T-cell (primary cell): ENCODE data around the gene RNASEH2B. TPM values are rescaled to one million over a fixed set of nuclear protein-coding genes. Genes with fewer than 3 reads are reported as not detected.

Source experiments
- ATAC-seq, 4 experiments: fragments of 200-7000 bp in 3 of 4; fragments of 150-1000 bp in 1 of 4; cut with Tn5 transposase; replicated peaks in 1 of 4; 1 replicate in 3 of 4; 2 replicates in 1 of 4; pipeline ENCODE4 v1.10.0; 2021; ENCODE audit warnings: moderate library complexity in 3 of 4, mild to moderate bottlenecking in 2 of 4, moderate number of reproducible peaks in 1 of 4
- CTCF ChIA-PET, 2 donors: fragments of 300-600 bp; sonication (Branson Sonifier 250); formaldehyde crosslinking; loops; one replicate each; lab custom pipeline; 2022; ENCODE audit warnings: antibody characterized with exemption in 2 of 2; lab: Charles Lee
- POLR2A ChIA-PET, 2 donors: fragments of 300-600 bp; sonication (Branson Sonifier 250); formaldehyde crosslinking; loops; one replicate each; lab custom pipeline; 2022; ENCODE audit warnings: antibody characterized with exemption in 2 of 2; lab: Charles Lee
- DNase-seq, 35 experiments: peaks; one replicate each; pipeline versions ENCODE4 v3.0.0 to v3.0.0-alpha.2; 2013 to 2023
- H3K27ac ChIP-seq: one replicate; pipeline ENCODE4 v1.5.1; 2013; ENCODE audit warnings: low read length
- H3K27me3 ChIP-seq, 2 experiments: replicated peaks in 1 of 2; 1 replicate in 1 of 2; 2 replicates in 1 of 2; pipeline versions ENCODE4 v1.6.1 to v1.7.0; 2013; ENCODE audit warnings: low read length in 1 of 2, mixed read lengths in 1 of 2; ENCODE audit not compliant: control insufficient read depth in 2 of 2, insufficient read depth in 2 of 2; ENCODE audit errors: extremely low read depth in 1 of 2
- H3K36me3 ChIP-seq, 2 donors: 1 replicate in 1 of 2; 2 replicates in 1 of 2; pipeline versions ENCODE4 v1.6.1 to v1.7.0; 2013; ENCODE audit warnings: low read length in 1 of 2; ENCODE audit not compliant: control insufficient read depth in 2 of 2, insufficient read depth in 1 of 2; ENCODE audit errors: extremely low read depth in 1 of 2
- H3K4me1 ChIP-seq, 2 experiments: 1 replicate in 1 of 2; 2 replicates in 1 of 2; pipeline versions ENCODE4 v1.6.1 to v1.7.0; 2013; ENCODE audit warnings: low read length in 2 of 2, mixed read lengths in 1 of 2; ENCODE audit not compliant: insufficient read depth in 2 of 2, control insufficient read depth in 1 of 2; ENCODE audit errors: extremely low read depth in 1 of 2
- H3K4me3 ChIP-seq, 2 donors: 1 replicate in 1 of 2; 2 replicates in 1 of 2; pipeline versions ENCODE4 v1.5.1 to v1.7.0; 2013; ENCODE audit warnings: mild to moderate bottlenecking in 2 of 2, low read length in 1 of 2, moderate library complexity in 1 of 2; ENCODE audit not compliant: control insufficient read depth in 1 of 2; ENCODE audit errors: extremely low read depth in 1 of 2
- H3K9me3 ChIP-seq: 2 replicates; pipeline ENCODE4 v1.7.0; 2013
- H3K27ac Mint-ChIP-seq, 2 donors: one replicate each; pipeline ENCODE4 v1.8.0; 2020 to 2021; ENCODE audit warnings: mild to moderate bottlenecking in 2 of 2, mixed read lengths in 2 of 2
- H3K27me3 Mint-ChIP-seq, 2 donors: one replicate each; pipeline ENCODE4 v1.8.0; 2021 to 2022; ENCODE audit warnings: mixed read lengths in 2 of 2
- H3K36me3 Mint-ChIP-seq: one replicate; pipeline ENCODE4 v1.8.0; 2021; ENCODE audit warnings: mixed read lengths
- H3K4me1 Mint-ChIP-seq, 3 donors: one replicate each; pipeline ENCODE4 v1.8.0; 2020 to 2022; ENCODE audit warnings: mixed read lengths in 3 of 3, mild to moderate bottlenecking in 1 of 3
- H3K4me3 Mint-ChIP-seq, 3 donors: one replicate each; pipeline ENCODE4 v1.8.0; 2020 to 2022; ENCODE audit warnings: mild to moderate bottlenecking in 3 of 3, mixed read lengths in 3 of 3, moderate library complexity in 3 of 3
- H3K9me3 Mint-ChIP-seq, 3 donors: one replicate each; pipeline ENCODE4 v1.8.0; 2020 to 2022; ENCODE audit warnings: mixed read lengths in 3 of 3
- WGBS: methylation state at CpG from one replicate; pipeline ENCODE4 v1.1.5; 2013; ENCODE audit warnings: missing lambda C conversion rate; ENCODE audit not compliant: insufficient coverage; 5-methylcytosine and 5-hydroxymethylcytosine counted together
- total RNA-seq, 35 experiments: library from RNA in 6 of 35; stranded (reverse) in 6 of 35; fragments of 120-200 nt in 1 of 35; gene quantifications; one replicate each; pipeline versions ENCODE4 v1.2.1 to v1.2.4 and lab custom pipeline; 2013 to 2026

RNASEH2B gene
- total RNA-seq, 5 donors from 2014 or later (not counting 1 experiment from before 2014, with no cell fraction given), result 60.5 to 90.2 (median 68.6) TPM

DNA sequence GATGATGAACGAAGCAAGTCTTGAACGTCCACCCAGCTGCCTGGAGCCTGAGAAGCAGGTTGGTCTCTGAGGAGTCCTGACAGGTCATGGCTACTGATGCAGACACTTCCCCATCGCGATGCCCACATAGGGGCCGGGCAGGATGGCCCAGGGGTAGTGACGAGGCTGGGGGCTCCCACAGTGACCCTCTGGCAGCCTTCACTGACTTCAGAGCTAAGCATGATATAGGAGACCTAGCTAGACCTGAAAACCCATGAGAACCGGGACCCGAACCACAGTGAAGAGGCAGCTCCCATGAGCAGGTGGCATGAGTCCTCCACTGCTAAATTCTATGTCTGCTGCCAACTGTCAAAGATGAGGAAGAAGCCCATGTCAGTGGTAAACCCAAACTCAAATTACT, 91.7 kb downstream of the RNASEH2B start:
- Mint-ChIP-seq H3K36me3 (no peaks in the 10 kb centered on the region), H3K4me1 (no peaks in the 10 kb centered on the region), H3K27me3 (peaks cover 16 to 17% of the 10 kb centered on the region in 2 donors), H3K27ac (no peak overlapping the region), H3K9me3 (no peaks in the 10 kb centered on the region), H3K4me3 (no peak overlapping the region)
- DNase-seq (no peak), ATAC-seq (no peak)
- Histone ChIP-seq H3K27me3 (peaks cover 0 to 27% of the 10 kb centered on the region in 2 experiments), H3K36me3 (no peaks in the 10 kb centered on the region), H3K9me3 (no peaks in the 10 kb centered on the region), H3K4me1 (no peaks in the 10 kb centered on the region), H3K27ac (no peak overlapping the region), H3K4me3 (no peak overlapping the region)
- POLR2A ChIA-PET, result no interaction called here
- WGBS, result 75% methylated on average over 8 of the region's 8 CpGs
- CTCF ChIA-PET, result no interaction called here

DNA sequence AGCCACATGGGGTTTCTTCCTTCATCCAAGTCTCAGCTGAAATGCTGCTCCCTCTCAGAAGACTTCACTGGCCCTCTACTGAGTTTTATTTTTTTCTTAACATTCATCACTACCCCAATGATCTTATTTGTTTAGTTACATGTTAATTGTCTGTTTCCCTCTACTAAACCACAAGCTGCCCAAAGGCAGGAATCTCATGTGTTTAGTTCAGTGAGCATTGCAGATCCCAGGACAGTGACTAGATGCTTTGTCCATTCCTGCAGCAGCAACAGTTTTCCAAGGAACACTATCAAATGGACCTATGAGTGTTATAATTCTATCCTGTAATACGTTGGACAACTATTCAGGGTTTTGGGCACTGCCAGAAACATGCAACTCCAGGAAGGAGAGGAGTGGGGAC, 93.1 kb downstream of the RNASEH2B start:
- H3K27ac Mint-ChIP-seq, result no peak overlapping the region
- H3K4me1 ChIP-seq, result no peaks in the 10 kb centered on the region
- WGBS, result 67% methylated on average over 1 of the region's 1 CpG
- POLR2A ChIA-PET, result no interaction called here
- peaks cover 16 to 17% of the 10 kb centered on the region in 2 donors for H3K27me3 Mint-ChIP-seq
- ATAC-seq, result no peak
- no peaks in the 10 kb centered on the region for H3K9me3 ChIP-seq
- no peaks in the 10 kb centered on the region for H3K9me3 Mint-ChIP-seq
- H3K27me3 ChIP-seq, result peaks cover 0 to 27% of the 10 kb centered on the region in 2 experiments
- H3K36me3 ChIP-seq, result no peaks in the 10 kb centered on the region
- H3K4me1 Mint-ChIP-seq, result no peaks in the 10 kb centered on the region
- H3K4me3 Mint-ChIP-seq, result no peak overlapping the region
- CTCF ChIA-PET, result interaction anchor here in 1 of 2 donors (0.6 kb wide), 1 partner anchor 66 kb away, joined by 4 read pairs; no protein-coding TSS in a partner anchor
- H3K36me3 Mint-ChIP-seq, result no peaks in the 10 kb centered on the region
- DNase-seq, result no peak
- H3K27ac ChIP-seq, result no peak overlapping the region
- H3K4me3 ChIP-seq, result no peak overlapping the region

GRCh38 chr13:51003642-51004041, 94.1 kb downstream of the RNASEH2B start:
- 82% methylated on average over 2 of the region's 7 CpGs for WGBS
- POLR2A ChIA-PET, result no interaction called here

DNA sequence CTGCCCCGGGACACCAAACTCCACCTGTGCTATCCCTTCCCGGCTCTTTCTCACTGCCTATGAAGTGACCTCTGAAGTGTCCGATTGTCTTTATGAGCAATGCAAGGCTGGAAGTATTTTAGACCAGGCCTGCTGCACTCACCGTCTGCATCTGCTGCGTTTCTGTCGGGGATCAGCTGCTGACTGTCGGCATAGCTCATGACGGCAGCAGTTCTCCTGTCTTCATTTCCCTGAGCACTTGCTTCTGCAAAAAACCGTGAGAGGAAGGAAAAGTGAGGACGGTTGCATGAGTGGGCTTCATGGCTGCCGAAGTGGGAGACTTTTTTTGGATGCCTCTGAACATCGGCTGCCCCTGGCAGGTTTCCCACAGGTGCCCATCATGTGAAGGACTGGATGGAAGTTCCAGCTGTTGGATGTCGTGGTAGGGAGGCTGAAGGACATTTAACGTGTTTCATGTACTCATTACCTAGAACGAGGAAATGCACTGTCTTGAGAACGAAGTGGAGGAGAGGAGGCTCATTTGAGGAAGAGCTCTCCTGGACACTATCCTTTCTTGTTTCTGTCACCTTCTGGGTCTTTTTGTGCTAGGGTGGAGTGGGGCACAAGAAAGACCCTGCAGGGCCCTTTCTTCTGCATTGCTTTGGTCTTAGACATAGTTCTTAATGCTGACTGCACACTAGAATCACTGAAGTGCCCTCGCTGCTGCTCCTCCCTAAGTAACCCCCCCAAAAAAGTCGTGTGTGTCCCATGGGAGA, 94.7 kb downstream of the RNASEH2B start:
- no peaks in the 10 kb centered on the region for H3K9me3 Mint-ChIP-seq
- ATAC-seq (no peak), DNase-seq (no peak)
- POLR2A ChIA-PET, result no interaction called here
- H3K4me3 Mint-ChIP-seq, result no peak overlapping the region
- Histone ChIP-seq H3K27ac (no peak overlapping the region), H3K27me3 (peaks cover 0 to 27% of the 10 kb centered on the region in 2 experiments), H3K4me1 (no peaks in the 10 kb centered on the region), H3K4me3 (no peak overlapping the region), H3K36me3 (no peaks in the 10 kb centered on the region), H3K9me3 (no peaks in the 10 kb centered on the region)
- H3K4me1 Mint-ChIP-seq, result no peaks in the 10 kb centered on the region
- H3K36me3 Mint-ChIP-seq, result no peaks in the 10 kb centered on the region
- H3K27ac Mint-ChIP-seq, result no peak overlapping the region
- CTCF ChIA-PET, result interaction anchor here in 1 of 2 donors (0.6 kb wide), 1 partner anchor 416 kb away, joined by 3 read pairs; no protein-coding TSS in a partner anchor
- WGBS, result 63% methylated on average over 12 of the region's 18 CpGs
- peaks cover 16 to 17% of the 10 kb centered on the region in 2 donors for H3K27me3 Mint-ChIP-seq

More at GRCh38 chr13:51003642-51004041, 94.1 kb downstream of the RNASEH2B start:
- no peaks in the 10 kb centered on the region for H3K4me1 Mint-ChIP-seq
- H3K27me3 ChIP-seq, result peaks cover 0 to 27% of the 10 kb centered on the region in 2 experiments
- no peaks in the 10 kb centered on the region for H3K36me3 ChIP-seq
- no peak overlapping the region for H3K27ac ChIP-seq
- CTCF ChIA-PET, result interaction anchor here in 1 of 2 donors (0.6 kb wide), 1 partner anchor 417 kb away, joined by 3 read pairs; no protein-coding TSS in a partner anchor
- H3K4me3 ChIP-seq, result no peak overlapping the region
- ATAC-seq (no peak), DNase-seq (no peak)
- no peak overlapping the region for H3K27ac Mint-ChIP-seq
- no peaks in the 10 kb centered on the region for H3K9me3 ChIP-seq
- H3K9me3 Mint-ChIP-seq, result no peaks in the 10 kb centered on the region
- no peaks in the 10 kb centered on the region for H3K4me1 ChIP-seq
- H3K36me3 Mint-ChIP-seq, result no peaks in the 10 kb centered on the region
- peaks cover 16 to 17% of the 10 kb centered on the region in 2 donors for H3K27me3 Mint-ChIP-seq
- H3K4me3 Mint-ChIP-seq, result no peak overlapping the region

DNA sequence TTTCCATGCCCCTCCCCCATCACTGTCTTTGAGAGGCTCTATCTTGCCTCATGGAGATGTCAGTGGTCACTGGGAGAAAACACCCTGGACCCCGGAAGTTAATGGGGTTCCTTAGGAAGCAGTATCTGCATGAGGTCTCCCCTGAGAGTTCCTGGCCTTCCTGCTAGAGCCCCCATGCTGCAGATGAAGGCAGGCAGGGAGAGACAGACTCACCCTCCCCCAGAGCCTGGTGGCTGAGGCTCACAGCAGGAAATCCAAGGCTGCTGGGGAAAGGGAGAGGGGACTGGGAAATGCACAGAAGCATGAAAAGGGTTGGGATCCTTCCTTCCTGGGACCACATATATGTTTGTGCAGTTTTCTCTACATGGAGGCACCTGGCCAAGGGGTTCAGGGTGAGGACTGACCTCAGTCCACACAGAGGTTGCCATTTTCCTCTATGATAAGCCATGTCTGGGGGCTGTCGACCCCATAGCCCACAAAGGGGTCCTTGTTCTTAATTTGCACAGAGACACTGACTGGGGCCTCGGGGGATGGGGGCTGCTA, 95.4 kb downstream of the RNASEH2B start:
- Histone ChIP-seq H3K9me3 (no peaks in the 10 kb centered on the region), H3K4me3 (no peak overlapping the region), H3K27ac (no peak overlapping the region), H3K27me3 (peaks cover 0 to 27% of the 10 kb centered on the region in 2 experiments), H3K4me1 (no peaks in the 10 kb centered on the region), H3K36me3 (no peaks in the 10 kb centered on the region)
- H3K27me3 Mint-ChIP-seq, result peaks cover 16 to 17% of the 10 kb centered on the region in 2 donors
- DNase-seq (no peak), ATAC-seq (no peak)
- H3K4me3 Mint-ChIP-seq, result no peak overlapping the region
- ChIA-PET CTCF (no interaction called here), POLR2A (no interaction called here)
- H3K9me3 Mint-ChIP-seq, result no peaks in the 10 kb centered on the region
- H3K36me3 Mint-ChIP-seq, result no peaks in the 10 kb centered on the region
- WGBS, result 70% methylated on average over 2 of the region's 3 CpGs
- no peak overlapping the region for H3K27ac Mint-ChIP-seq
- no peaks in the 10 kb centered on the region for H3K4me1 Mint-ChIP-seq

- H3K27ac ChIP-seq, result no peak overlapping the region
These were observed 96.0 kb downstream of the RNASEH2B start for GRCh38 chr13:51005566-51005965.

More at GRCh38 chr13:51005566-51005965, 96.0 kb downstream of the RNASEH2B start:
- DNase-seq (no peak), ATAC-seq (no peak)
- Histone ChIP-seq H3K4me1 (no peaks in the 10 kb centered on the region), H3K9me3 (no peaks in the 10 kb centered on the region), H3K36me3 (no peaks in the 10 kb centered on the region), H3K4me3 (no peak overlapping the region), H3K27me3 (peaks cover 0 to 27% of the 10 kb centered on the region in 2 experiments)
- Mint-ChIP-seq H3K4me3 (no peak overlapping the region), H3K36me3 (no peaks in the 10 kb centered on the region), H3K27me3 (peaks cover 16 to 17% of the 10 kb centered on the region in 2 donors), H3K9me3 (no peaks in the 10 kb centered on the region), H3K4me1 (no peaks in the 10 kb centered on the region), H3K27ac (no peak overlapping the region)
- WGBS, result no CpG with 5 or more reads among the region's 4 CpGs
- ChIA-PET POLR2A (no interaction called here), CTCF (no interaction called here)
